Loucy (cell line): ENCODE results near the gene RAD51D.

Experiments used
- CTCF ChIP-seq: fragments of 200-600 bp; sonication (generic); conservative IDR thresholded peaks from 2 replicates; pipeline ENCODE4 v1.5.1; 2014; ENCODE audit warnings: mild to moderate bottlenecking, antibody characterized with exemption, low read length
- EZH2phosphoT487 ChIP-seq: fragments of 200-600 bp; IDR thresholded peaks from 2 replicates; pipeline ENCODE4 v1.6.1; 2018; ENCODE audit warnings: antibody characterized with exemption, mild to moderate bottlenecking, moderate library complexity, borderline replicate concordance

GRCh38 chr17:35050170-35050569, 69.5 kb downstream of the RAD51D start:
- TF ChIP-seq CTCF (no peak), EZH2phosphoT487 (no peak)
